AG04449 (cell line): ENCODE data around the gene RAB27B.

Source experiments
- CTCF ChIA-PET: fragments of 350-600 bp; formaldehyde crosslinking; extraction: SDS; loops from one replicate; lab custom pipeline; 2021; ENCODE audit warnings: antibody characterized with exemption; lab: Yijun Ruan, JAX
- POLR2A ChIA-PET: fragments of 400-600, 350-600 bp; formaldehyde crosslinking; extraction: SDS; loops from one replicate; lab custom pipeline; 2020; ENCODE audit warnings: antibody characterized with exemption, inconsistent platforms; lab: Yijun Ruan, JAX
- DNase-seq: peaks from one replicate; pipeline ENCODE4 v3.0.0-alpha.2; 2010; ENCODE audit warnings: low read depth, low spot score
- H3K4me3 ChIP-seq: 2 replicates; pipeline ENCODE4 v1.5.1; 2011; ENCODE audit warnings: low read depth, mild to moderate bottlenecking, control low read depth, low read length
- TF ChIP-seq, protein P1 (sequence below): IDR thresholded peaks from one replicate; pipeline ENCODE4 v1.5.1; 2011; ENCODE audit warnings: mild to moderate bottlenecking, moderate library complexity, low read length, control low read depth, inconsistent platforms; ENCODE audit not compliant: insufficient read depth; ENCODE audit errors: missing control alignments

Gene RAB27B

DNA sequence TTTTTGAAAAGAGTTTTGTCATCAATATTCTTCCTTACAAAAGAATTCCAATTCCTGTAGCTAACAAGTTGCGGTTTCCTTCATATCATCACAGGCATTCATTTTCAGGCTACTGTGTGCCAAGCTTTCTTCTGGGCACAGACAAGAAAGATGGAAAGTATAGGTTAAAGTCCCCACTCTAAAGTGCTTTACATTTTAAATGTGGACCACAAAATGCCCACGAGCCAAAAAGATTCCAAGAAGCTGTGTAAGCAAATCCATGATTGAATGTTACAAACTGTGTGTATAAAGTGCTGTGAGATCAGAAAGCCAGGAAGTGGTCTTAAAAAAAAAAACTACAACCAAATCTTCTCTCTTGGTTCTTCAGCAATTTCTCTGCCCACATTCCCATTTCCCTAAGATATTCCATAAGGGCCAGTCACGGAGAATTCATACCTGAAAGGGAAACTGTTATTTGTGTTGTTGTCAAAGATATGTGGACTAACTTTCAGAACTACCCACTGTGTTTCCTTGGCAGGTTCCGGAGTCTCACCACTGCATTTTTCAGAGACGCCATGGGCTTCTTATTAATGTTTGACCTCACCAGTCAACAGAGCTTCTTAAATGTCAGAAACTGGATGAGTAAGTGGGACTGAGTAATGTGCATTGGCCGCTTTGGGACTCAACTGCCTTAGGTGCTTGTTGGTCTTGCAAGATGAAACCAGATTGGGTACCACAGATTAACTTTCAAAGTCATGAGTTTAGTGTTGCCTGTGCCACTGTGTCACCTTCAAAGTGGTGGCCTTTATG is 55.7 kb downstream of the RAB27B start:
- no peak for DNase-seq
- TF ChIP-seq, protein P1, sequence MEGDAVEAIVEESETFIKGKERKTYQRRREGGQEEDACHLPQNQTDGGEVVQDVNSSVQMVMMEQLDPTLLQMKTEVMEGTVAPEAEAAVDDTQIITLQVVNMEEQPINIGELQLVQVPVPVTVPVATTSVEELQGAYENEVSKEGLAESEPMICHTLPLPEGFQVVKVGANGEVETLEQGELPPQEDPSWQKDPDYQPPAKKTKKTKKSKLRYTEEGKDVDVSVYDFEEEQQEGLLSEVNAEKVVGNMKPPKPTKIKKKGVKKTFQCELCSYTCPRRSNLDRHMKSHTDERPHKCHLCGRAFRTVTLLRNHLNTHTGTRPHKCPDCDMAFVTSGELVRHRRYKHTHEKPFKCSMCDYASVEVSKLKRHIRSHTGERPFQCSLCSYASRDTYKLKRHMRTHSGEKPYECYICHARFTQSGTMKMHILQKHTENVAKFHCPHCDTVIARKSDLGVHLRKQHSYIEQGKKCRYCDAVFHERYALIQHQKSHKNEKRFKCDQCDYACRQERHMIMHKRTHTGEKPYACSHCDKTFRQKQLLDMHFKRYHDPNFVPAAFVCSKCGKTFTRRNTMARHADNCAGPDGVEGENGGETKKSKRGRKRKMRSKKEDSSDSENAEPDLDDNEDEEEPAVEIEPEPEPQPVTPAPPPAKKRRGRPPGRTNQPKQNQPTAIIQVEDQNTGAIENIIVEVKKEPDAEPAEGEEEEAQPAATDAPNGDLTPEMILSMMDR, result no peak
- CTCF ChIA-PET, result no interaction called here
- no peak overlapping the region for H3K4me3 ChIP-seq
- POLR2A ChIA-PET, result no interaction called here

GRCh38 chr18:54888378-54888777 is 60.1 kb downstream of the RAB27B start:
- no peak overlapping the region for H3K4me3 ChIP-seq
- TF ChIP-seq, protein P1, result no peak
- ChIA-PET POLR2A (no interaction called here), CTCF (no interaction called here)
- DNase-seq, result no peak

- POLR2A ChIA-PET, result no interaction called here
- no peak overlapping the region for H3K4me3 ChIP-seq
- CTCF ChIA-PET, result no interaction called here
- TF ChIP-seq, protein P1, result no peak
- no peak for DNase-seq
Observed at GRCh38 chr18:54888933-54889332, 60.7 kb downstream of the RAB27B start.

DNA sequence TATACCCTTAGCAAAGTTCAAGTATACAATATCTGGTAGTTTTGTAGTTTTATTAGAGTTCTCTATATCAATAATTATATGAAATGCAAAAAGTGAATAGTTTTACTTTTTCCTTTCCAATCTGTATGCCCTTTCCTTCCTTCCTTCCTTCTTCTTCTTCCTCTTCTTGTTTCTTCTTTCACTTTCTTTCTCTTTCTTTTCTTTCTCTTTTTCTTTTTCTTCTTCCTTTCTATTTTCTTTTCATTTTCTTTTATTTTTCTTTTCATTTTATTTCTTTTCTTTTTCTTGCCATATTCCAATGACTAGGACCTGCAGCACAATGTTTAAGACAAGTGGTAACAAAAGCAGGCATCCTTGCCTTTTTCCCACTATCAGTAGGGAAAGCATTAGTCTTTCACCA is 71.2 kb downstream of the RAB27B start:
- TF ChIP-seq, protein P1, result no peak
- H3K4me3 ChIP-seq, result no peak overlapping the region
- DNase-seq, result no peak
- POLR2A ChIA-PET, result no interaction called here
- CTCF ChIA-PET, result no interaction called here

DNA sequence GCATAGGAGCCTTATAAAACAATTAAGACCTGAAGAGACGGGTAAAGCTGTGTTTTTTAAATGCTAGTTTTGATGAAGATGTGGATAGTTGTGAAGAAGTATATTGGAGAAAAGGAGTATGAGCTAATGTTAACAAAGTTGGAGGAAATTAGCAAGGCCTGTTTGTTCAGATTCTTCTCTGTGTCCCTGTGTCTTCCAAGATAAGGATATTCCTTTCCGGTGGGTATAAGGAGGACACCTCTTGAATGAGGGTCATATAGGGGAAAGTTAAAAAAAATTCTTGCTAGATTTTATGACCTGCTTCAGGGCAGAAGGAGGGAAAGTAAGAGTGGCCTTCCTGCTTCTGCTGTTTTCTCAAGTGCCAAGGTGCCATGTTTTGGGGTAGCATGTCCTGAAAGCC is 72.0 kb downstream of the RAB27B start:
- TF ChIP-seq, protein P1, result no peak
- CTCF ChIA-PET, result no interaction called here
- POLR2A ChIA-PET, result no interaction called here
- DNase-seq, result no peak
- H3K4me3 ChIP-seq, result no peak overlapping the region

DNA sequence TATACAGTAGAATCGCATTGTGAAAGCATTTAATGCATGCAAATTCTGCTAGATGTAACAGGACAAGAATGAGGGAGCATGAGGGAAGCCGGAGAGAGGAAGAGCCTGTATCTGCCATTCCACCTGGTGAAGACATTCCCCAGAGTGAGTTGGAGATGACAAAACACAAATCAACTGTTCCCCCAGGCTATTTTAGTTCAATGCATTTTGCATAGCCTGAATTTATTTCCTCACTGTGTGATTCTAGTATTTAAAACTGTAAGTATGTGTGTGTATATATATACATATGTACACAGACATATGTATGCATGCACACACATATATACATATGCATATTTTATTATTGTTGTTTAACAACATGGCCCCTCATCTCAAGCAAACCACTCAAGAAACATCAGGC is 76.3 kb downstream of the RAB27B start:
- TF ChIP-seq, protein P1, result no peak
- DNase-seq, result no peak
- CTCF ChIA-PET, result no interaction called here
- POLR2A ChIA-PET, result no interaction called here
- H3K4me3 ChIP-seq, result no peak overlapping the region
